Retinal pigment epithelial cell (primary cell): ENCODE measurements around the gene ZNF407.

ENCODE experiments used
- DNase-seq: peaks from one replicate; pipeline ENCODE4 v3.0.0-alpha.2; 2010; ENCODE audit warnings: low read depth
- H3K4me3 ChIP-seq: 2 replicates; pipeline ENCODE4 v1.5.1; 2011; ENCODE audit warnings: mild to moderate bottlenecking, low read length, control low read depth, moderate library complexity
- CTCF ChIP-seq: conservative IDR thresholded peaks from 2 replicates; pipeline ENCODE4 v1.5.1; 2011; ENCODE audit warnings: low read depth, low read length, control low read depth, inconsistent platforms

Gene ZNF407

GRCh38 chr18:75010689-75011088 lies 413.0 kb downstream of the ZNF407 start:
- TF ChIP-seq CTCF, result no peak
- DNase-seq, result no peak
- no peak overlapping the region for H3K4me3 ChIP-seq

GRCh38 chr18:75016025-75016717 lies 418.5 kb downstream of the ZNF407 start:
- no peak overlapping the region for H3K4me3 ChIP-seq
- no peak for DNase-seq
- no peak for TF ChIP-seq CTCF

- TF ChIP-seq CTCF, result no peak
- no peak overlapping the region for H3K4me3 ChIP-seq
- DNase-seq, result no peak
These were observed 425.8 kb downstream of the ZNF407 start for GRCh38 chr18:75023473-75023872.

GRCh38 chr18:75024871-75025270 lies 427.2 kb downstream of the ZNF407 start:
- no peak overlapping the region for H3K4me3 ChIP-seq
- no peak for TF ChIP-seq CTCF
- no peak for DNase-seq

GRCh38 chr18:75025573-75025972 lies 427.9 kb downstream of the ZNF407 start:
- DNase-seq, result no peak
- TF ChIP-seq CTCF, result no peak
- H3K4me3 ChIP-seq, result no peak overlapping the region

- no peak overlapping the region for H3K4me3 ChIP-seq
- no peak for DNase-seq
- no peak for TF ChIP-seq CTCF
These were observed 431.8 kb downstream of the ZNF407 start for GRCh38 chr18:75029481-75029880.

- H3K4me3 ChIP-seq, result no peak overlapping the region
- no peak for TF ChIP-seq CTCF
- DNase-seq, result no peak
These were observed 434.1 kb downstream of the ZNF407 start for GRCh38 chr18:75031717-75032317.
